GM12878 (cell line): Measurements from ENCODE around the gene CRYBG3.

Experiments
- PAX5 ChIP-seq: IDR thresholded peaks from 2 replicates; pipeline ENCODE4 v1.6.1; 2011; ENCODE audit warnings: low read depth, low read length, borderline replicate concordance
- POLR2A ChIP-seq: IDR thresholded peaks from 2 replicates; pipeline ENCODE4 v1.6.1; 2011; ENCODE audit warnings: low read depth, mild to moderate bottlenecking, low read length
- POLR2AphosphoS5 ChIP-seq: IDR thresholded peaks from 2 replicates; pipeline ENCODE4 v1.6.1; 2011; ENCODE audit warnings: mild to moderate bottlenecking, low read length, inconsistent platforms
- SUZ12 ChIP-seq: fragments of 200-600 bp; sonication (generic); IDR thresholded peaks from one replicate; pipeline ENCODE4 v1.6.1; 2018; ENCODE audit warnings: antibody characterized with exemption, mild to moderate bottlenecking; ENCODE audit not compliant: unreplicated experiment
- TF ChIP-seq, protein P1 (sequence below): IDR thresholded peaks from 2 replicates; pipeline ENCODE4 v1.6.1; 2012; ENCODE audit warnings: mild to moderate bottlenecking, low read depth, low read length
- TF ChIP-seq, protein P2 (sequence below), 3 experiments: IDR thresholded peaks in 2 of 3; conservative IDR thresholded peaks in 1 of 3; 2 replicates each; pipeline ENCODE4 v1.5.1; 2011; ENCODE audit warnings: low read depth in 3 of 3, low read length in 3 of 3, mild to moderate bottlenecking in 3 of 3, control low read depth in 2 of 3, moderate library complexity in 2 of 3, inconsistent platforms in 1 of 3, mixed read lengths in 1 of 3; ENCODE audit not compliant: control insufficient read depth in 2 of 3, insufficient read depth in 1 of 3; ENCODE audit errors: extremely low read depth in 1 of 3
- TF ChIP-seq, protein P3 (sequence below): fragments of 450-650 bp; conservative IDR thresholded peaks from 2 replicates; pipeline ENCODE4 v1.6.1; 2017; ENCODE audit warnings: mild to moderate bottlenecking, moderate library complexity

DNA sequence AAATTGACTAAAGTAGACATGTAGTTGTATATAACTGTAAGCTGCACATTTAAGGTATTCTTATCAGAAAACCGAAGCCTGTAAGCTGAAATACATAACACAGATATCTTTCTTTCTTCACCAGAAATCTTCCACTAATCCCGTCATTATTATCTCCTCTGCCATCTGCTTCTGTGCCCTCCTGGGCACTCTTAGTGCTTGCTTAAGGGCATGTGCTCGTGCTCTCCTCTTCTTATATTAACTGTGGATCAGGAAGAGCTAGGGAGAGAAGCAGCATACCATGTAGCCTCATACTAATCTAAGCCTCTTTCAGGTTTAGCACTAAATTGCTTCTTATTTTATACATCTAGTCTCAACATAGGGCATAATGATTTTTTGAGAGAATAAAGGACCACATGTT lies 89.6 kb downstream of the CRYBG3 start:
- TF ChIP-seq, protein P1, sequence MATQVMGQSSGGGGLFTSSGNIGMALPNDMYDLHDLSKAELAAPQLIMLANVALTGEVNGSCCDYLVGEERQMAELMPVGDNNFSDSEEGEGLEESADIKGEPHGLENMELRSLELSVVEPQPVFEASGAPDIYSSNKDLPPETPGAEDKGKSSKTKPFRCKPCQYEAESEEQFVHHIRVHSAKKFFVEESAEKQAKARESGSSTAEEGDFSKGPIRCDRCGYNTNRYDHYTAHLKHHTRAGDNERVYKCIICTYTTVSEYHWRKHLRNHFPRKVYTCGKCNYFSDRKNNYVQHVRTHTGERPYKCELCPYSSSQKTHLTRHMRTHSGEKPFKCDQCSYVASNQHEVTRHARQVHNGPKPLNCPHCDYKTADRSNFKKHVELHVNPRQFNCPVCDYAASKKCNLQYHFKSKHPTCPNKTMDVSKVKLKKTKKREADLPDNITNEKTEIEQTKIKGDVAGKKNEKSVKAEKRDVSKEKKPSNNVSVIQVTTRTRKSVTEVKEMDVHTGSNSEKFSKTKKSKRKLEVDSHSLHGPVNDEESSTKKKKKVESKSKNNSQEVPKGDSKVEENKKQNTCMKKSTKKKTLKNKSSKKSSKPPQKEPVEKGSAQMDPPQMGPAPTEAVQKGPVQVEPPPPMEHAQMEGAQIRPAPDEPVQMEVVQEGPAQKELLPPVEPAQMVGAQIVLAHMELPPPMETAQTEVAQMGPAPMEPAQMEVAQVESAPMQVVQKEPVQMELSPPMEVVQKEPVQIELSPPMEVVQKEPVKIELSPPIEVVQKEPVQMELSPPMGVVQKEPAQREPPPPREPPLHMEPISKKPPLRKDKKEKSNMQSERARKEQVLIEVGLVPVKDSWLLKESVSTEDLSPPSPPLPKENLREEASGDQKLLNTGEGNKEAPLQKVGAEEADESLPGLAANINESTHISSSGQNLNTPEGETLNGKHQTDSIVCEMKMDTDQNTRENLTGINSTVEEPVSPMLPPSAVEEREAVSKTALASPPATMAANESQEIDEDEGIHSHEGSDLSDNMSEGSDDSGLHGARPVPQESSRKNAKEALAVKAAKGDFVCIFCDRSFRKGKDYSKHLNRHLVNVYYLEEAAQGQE, result no peak
- TF ChIP-seq, protein P2, sequence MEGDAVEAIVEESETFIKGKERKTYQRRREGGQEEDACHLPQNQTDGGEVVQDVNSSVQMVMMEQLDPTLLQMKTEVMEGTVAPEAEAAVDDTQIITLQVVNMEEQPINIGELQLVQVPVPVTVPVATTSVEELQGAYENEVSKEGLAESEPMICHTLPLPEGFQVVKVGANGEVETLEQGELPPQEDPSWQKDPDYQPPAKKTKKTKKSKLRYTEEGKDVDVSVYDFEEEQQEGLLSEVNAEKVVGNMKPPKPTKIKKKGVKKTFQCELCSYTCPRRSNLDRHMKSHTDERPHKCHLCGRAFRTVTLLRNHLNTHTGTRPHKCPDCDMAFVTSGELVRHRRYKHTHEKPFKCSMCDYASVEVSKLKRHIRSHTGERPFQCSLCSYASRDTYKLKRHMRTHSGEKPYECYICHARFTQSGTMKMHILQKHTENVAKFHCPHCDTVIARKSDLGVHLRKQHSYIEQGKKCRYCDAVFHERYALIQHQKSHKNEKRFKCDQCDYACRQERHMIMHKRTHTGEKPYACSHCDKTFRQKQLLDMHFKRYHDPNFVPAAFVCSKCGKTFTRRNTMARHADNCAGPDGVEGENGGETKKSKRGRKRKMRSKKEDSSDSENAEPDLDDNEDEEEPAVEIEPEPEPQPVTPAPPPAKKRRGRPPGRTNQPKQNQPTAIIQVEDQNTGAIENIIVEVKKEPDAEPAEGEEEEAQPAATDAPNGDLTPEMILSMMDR (IDR thresholded peaks at IDR 0.05 in 2 of 3, conservative IDR thresholded peaks at IDR 0.05 in 1 of 3; ENCODE audit: control insufficient read depth in 2 of 3, extremely low read depth in 1 of 3, insufficient read depth in 1 of 3, low read depth in 3 of 3, low read length in 3 of 3), result no peak
- no peak for TF ChIP-seq POLR2AphosphoS5
- TF ChIP-seq SUZ12, result no peak
- TF ChIP-seq PAX5, result no peak
- TF ChIP-seq, protein P3, sequence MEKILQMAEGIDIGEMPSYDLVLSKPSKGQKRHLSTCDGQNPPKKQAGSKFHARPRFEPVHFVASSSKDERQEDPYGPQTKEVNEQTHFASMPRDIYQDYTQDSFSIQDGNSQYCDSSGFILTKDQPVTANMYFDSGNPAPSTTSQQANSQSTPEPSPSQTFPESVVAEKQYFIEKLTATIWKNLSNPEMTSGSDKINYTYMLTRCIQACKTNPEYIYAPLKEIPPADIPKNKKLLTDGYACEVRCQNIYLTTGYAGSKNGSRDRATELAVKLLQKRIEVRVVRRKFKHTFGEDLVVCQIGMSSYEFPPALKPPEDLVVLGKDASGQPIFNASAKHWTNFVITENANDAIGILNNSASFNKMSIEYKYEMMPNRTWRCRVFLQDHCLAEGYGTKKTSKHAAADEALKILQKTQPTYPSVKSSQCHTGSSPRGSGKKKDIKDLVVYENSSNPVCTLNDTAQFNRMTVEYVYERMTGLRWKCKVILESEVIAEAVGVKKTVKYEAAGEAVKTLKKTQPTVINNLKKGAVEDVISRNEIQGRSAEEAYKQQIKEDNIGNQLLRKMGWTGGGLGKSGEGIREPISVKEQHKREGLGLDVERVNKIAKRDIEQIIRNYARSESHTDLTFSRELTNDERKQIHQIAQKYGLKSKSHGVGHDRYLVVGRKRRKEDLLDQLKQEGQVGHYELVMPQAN, result no peak
- TF ChIP-seq POLR2A, result no peak
